Measurements from ENCODE around the gene TSFM.
"Not testable (repeated sequence)": the region's sequence is repeated elsewhere in the genome, so short reads cannot be mapped to it uniquely, and the experiment has no call there.

- not testable (repeated sequence) for TF ChIP-seq EZH2 (IDR thresholded peaks at IDR 0.05; ENCODE audit: insufficient read depth, poor library complexity, severe bottlenecking); EZH2phosphoT487 (IDR thresholded peaks at IDR 0.05; ENCODE audit: insufficient read depth, low read depth)
Measured at GRCh38 chr12:57821015-57821414, 38.4 kb downstream of the TSFM start.

All from GM23248 (cell line).